Fibroblast of peridontal ligament (primary cell): ENCODE data around the gene XPR1.
"Not testable (repeated sequence)": the region's sequence is repeated elsewhere in the genome, so short reads cannot be mapped to it uniquely, and the experiment has no call there.

Experiments used
- DNase-seq: peaks from one replicate; pipeline ENCODE4 v3.0.0-alpha.2; 2010; ENCODE audit errors: extremely low read depth

Gene XPR1

GRCh38 chr1:180841415-180841814, 209.6 kb downstream of the XPR1 start:
- peak; percentile 32 for DNase-seq

GRCh38 chr1:180842052-180842451, 210.2 kb downstream of the XPR1 start:
- DNase-seq = peak; percentile 81

GRCh38 chr1:180842491-180843275, 210.9 kb downstream of the XPR1 start:
- DNase-seq = peak; percentile 5

- DNase-seq = no peak
Observed at GRCh38 chr1:180845352-180845751, 213.5 kb downstream of the XPR1 start.

- no peak for DNase-seq
Observed at GRCh38 chr1:180848191-180848590, 216.4 kb downstream of the XPR1 start.

GRCh38 chr1:180849031-180849775, 217.4 kb downstream of the XPR1 start:
- no peak for DNase-seq

GRCh38 chr1:180851995-180852887, 220.4 kb downstream of the XPR1 start:
- DNase-seq = no peak

GRCh38 chr1:180854001-180854400, 222.2 kb downstream of the XPR1 start:
- peak; percentile 27 for DNase-seq

- no peak for DNase-seq
Observed at GRCh38 chr1:180854456-180854855, 222.6 kb downstream of the XPR1 start.

- DNase-seq = not testable (repeated sequence)
Observed at GRCh38 chr1:180857947-180858725, 226.3 kb downstream of the XPR1 start.

- DNase-seq = no peak
Observed at GRCh38 chr1:180859306-180859705, 227.5 kb downstream of the XPR1 start.

- no peak for DNase-seq
Observed at GRCh38 chr1:180860535-180860934, 228.7 kb downstream of the XPR1 start.

- peak; percentile 30 for DNase-seq
Observed at GRCh38 chr1:180862305-180862704, 230.5 kb downstream of the XPR1 start.

GRCh38 chr1:180863158-180863775, 231.4 kb downstream of the XPR1 start:
- DNase-seq = peak; percentile 85

- peak; percentile 72 for DNase-seq
Observed at GRCh38 chr1:180881806-180882509, 250.1 kb downstream of the XPR1 start.

- no peak for DNase-seq
Observed at GRCh38 chr1:180884588-180885300, 252.9 kb downstream of the XPR1 start.

GRCh38 chr1:180886338-180886737, 254.5 kb downstream of the XPR1 start:
- DNase-seq = no peak

GRCh38 chr1:180887841-180888240, 256.0 kb downstream of the XPR1 start:
- DNase-seq = no peak

- no peak for DNase-seq
Observed at GRCh38 chr1:180888870-180889269, 257.0 kb downstream of the XPR1 start.

- DNase-seq = no peak
Observed at GRCh38 chr1:180889325-180889724, 257.5 kb downstream of the XPR1 start.
